ENCODE results near the gene ATR.

ATR gene

DNA sequence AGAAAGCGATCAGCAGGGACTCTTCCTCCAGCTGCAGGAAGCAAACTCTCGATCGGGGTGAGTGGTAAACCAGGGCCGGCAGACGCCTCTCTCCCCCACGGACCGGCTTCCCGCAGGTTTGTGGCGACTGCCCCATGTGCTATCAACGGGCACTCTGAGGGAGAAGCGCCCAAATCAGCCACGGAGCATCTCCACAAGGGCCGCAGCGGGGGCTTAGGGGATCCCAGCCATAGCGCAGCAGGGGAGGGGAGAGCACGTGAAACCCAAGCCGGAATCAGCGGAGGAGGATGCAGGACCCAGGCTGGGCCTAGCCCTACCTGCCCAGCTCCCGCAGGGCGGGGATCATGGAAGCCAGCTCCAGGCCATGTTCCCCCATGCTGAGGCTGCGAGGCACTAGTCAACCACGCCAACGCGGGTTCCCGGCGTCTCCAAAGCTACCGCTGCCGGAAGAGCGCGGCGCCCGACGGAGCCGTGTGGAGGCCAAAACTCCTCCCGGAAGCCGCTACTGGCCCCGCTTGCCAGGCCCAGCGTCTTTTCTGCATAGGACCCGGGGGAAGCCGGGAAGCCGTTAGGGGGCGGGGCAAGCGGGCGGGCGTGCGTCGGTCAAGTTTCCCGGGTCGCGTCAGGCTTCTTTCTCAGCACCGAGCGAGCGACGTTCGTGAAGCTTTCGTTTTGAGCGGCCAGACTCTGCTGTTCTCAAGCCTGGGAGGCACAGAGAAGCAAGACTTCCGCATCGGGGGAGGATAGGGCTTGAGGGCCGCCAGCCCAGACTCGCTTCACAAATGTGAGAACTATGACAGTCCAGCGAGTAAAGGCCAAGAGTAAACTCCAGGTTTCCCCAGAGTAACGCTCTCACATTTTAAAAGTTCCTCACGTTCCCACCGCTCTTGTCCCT, at the start of gene ATR:
Gene ATR, minus strand, starts transcription at position 405 of the 895 bp plus-strand sequence. Its CDS starts 29 bp downstream, at position 376.
- peak within 1 kb of the TSS; percentile 78 for H2AFZ ChIP-seq (ENCODE audit: low read depth)
- H3K4me2 ChIP-seq, result peak within 1 kb of the TSS; percentile 95
- TF ChIP-seq, protein P1, sequence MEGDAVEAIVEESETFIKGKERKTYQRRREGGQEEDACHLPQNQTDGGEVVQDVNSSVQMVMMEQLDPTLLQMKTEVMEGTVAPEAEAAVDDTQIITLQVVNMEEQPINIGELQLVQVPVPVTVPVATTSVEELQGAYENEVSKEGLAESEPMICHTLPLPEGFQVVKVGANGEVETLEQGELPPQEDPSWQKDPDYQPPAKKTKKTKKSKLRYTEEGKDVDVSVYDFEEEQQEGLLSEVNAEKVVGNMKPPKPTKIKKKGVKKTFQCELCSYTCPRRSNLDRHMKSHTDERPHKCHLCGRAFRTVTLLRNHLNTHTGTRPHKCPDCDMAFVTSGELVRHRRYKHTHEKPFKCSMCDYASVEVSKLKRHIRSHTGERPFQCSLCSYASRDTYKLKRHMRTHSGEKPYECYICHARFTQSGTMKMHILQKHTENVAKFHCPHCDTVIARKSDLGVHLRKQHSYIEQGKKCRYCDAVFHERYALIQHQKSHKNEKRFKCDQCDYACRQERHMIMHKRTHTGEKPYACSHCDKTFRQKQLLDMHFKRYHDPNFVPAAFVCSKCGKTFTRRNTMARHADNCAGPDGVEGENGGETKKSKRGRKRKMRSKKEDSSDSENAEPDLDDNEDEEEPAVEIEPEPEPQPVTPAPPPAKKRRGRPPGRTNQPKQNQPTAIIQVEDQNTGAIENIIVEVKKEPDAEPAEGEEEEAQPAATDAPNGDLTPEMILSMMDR (conservative IDR thresholded peaks at IDR 0.05; ENCODE audit: low read depth, low read length), result no peak
- H3K4me3 ChIP-seq (IDR thresholded peaks at IDR 0.05; ENCODE audit: insufficient read depth, low read depth, low read length), result peak within 1 kb of the TSS; percentile 93
- peaks cover 4% of the 10 kb centered on the region; the same call in 1 of the 2 replicates for H3K36me3 ChIP-seq (ENCODE audit: insufficient read depth)
- H3K27me3 ChIP-seq (ENCODE audit: insufficient read depth, low read depth), result no peaks in the 10 kb centered on the region
- H3K4me1 ChIP-seq (ENCODE audit: low read depth, poor library complexity, severe bottlenecking), result peaks cover 38% of the 10 kb centered on the region
- H3K79me2 ChIP-seq (ENCODE audit: insufficient read depth, low read depth), result peaks cover 50% of the 10 kb centered on the region
- H3K9ac ChIP-seq, result peak within 1 kb of the TSS; percentile 94
- peak within 1 kb of the TSS; percentile 92 for H3K27ac ChIP-seq
- 0 out of 2 replicates have a peak, but pooled peaks cover 3% of the 10 kb centered on the region for H4K20me1 ChIP-seq (ENCODE audit: insufficient read depth)

DNA sequence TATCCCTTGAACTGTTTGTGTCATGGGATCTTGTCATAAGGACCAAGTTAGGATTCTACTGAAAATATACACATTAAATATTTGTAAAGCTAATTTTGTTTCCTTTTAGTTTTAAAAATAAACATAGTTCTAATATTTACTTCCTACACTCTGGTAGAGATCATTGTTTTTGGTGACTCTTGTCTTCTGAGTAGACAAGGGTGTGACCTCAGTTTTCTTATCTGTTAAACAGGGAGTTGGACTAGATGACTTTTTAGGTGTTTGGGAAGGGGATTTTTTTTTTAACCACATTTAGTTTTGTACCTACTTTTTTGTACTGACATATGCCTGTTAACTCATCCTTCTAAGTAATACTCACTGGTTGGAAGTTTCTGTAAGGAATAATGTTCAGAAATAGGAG, 48.4 kb upstream of the ATR start:
- Histone ChIP-seq H3K9ac (no peak overlapping the region), H3K27ac (no peak overlapping the region), H3K79me2 (ENCODE audit: insufficient read depth, low read depth) (no peaks in the 10 kb centered on the region), H4K20me1 (ENCODE audit: insufficient read depth) (no peaks in the 10 kb centered on the region), H3K4me2 (no peak overlapping the region), H2AFZ (ENCODE audit: low read depth) (no peak overlapping the region), H3K4me1 (ENCODE audit: low read depth, poor library complexity, severe bottlenecking) (no peaks in the 10 kb centered on the region), H3K36me3 (ENCODE audit: insufficient read depth) (no peaks in the 10 kb centered on the region), H3K27me3 (ENCODE audit: insufficient read depth, low read depth) (no peaks in the 10 kb centered on the region), H3K4me3 (IDR thresholded peaks at IDR 0.05; ENCODE audit: insufficient read depth, low read depth, low read length) (no peak overlapping the region)
- TF ChIP-seq, protein P1 (conservative IDR thresholded peaks at IDR 0.05; ENCODE audit: low read depth, low read length), result no peak

DNA sequence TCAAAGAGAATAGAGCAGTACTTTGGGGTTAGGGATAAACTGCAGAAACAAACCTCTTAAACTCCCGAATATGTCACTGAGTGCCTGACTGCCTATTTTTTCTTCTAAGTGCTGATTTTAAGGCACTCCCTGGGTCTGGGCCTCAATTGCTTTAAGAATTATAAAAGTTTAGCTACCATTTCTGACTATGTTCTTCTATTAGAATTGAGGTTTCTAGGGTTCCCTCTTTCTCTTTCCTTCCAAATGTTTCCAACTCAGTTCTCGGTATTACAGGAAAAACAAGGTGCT, 46.6 kb upstream of the ATR start:
- H3K27ac ChIP-seq, result no peak overlapping the region
- no peaks in the 10 kb centered on the region for H3K79me2 ChIP-seq (ENCODE audit: insufficient read depth, low read depth)
- no peaks in the 10 kb centered on the region for H3K36me3 ChIP-seq (ENCODE audit: insufficient read depth)
- no peaks in the 10 kb centered on the region for H4K20me1 ChIP-seq (ENCODE audit: insufficient read depth)
- H3K9ac ChIP-seq, result no peak overlapping the region
- H3K4me2 ChIP-seq, result no peak overlapping the region
- H3K27me3 ChIP-seq (ENCODE audit: insufficient read depth, low read depth), result no peaks in the 10 kb centered on the region
- H3K4me1 ChIP-seq (ENCODE audit: low read depth, poor library complexity, severe bottlenecking), result no peaks in the 10 kb centered on the region
- TF ChIP-seq, protein P1 (conservative IDR thresholded peaks at IDR 0.05; ENCODE audit: low read depth, low read length), result no peak
- H2AFZ ChIP-seq (ENCODE audit: low read depth), result no peak overlapping the region
- no peak overlapping the region for H3K4me3 ChIP-seq (IDR thresholded peaks at IDR 0.05; ENCODE audit: insufficient read depth, low read depth, low read length)

DNA sequence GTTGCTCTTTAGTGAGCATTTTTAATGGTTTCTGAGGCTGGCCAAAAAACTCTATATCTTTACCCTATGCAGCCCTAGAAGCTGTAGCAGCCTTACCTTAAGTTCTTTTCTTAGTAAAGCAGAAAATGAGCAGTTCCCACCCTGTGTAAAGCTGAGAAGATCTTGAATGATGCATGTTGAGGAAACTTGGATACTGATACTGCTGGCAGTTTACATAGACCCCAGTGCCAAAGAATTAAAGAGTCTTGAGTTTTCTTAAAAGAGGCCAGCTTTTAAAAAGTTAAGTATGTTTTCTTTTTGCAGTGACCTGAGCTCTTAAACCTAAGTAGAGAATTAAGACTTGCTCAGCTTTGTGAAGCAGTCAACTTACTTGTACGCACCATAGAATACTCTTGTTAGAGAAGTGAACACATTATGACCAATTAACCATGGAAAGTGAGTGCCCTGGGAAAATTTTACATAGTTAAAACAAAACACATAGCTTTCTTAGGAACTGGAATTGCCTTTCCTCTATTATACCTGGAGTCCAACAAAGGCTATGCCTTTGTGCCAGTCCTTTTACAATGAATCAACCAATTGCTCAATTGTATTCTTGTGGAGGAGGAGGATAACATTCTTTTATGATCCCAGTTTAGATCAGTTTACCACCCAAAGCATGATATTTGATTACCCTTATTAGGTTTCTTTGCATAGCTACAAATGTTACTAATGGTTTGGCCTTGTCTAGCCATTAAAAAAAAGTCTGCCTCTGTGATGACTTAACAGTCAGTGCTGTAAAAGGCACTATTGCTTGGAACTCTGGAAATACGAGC, 46.0 kb upstream of the ATR start:
- H3K79me2 ChIP-seq (ENCODE audit: insufficient read depth, low read depth), result no peaks in the 10 kb centered on the region
- H3K36me3 ChIP-seq (ENCODE audit: insufficient read depth), result no peaks in the 10 kb centered on the region
- no peaks in the 10 kb centered on the region for H3K4me1 ChIP-seq (ENCODE audit: low read depth, poor library complexity, severe bottlenecking)
- no peak overlapping the region for H3K9ac ChIP-seq
- no peaks in the 10 kb centered on the region for H3K27me3 ChIP-seq (ENCODE audit: insufficient read depth, low read depth)
- TF ChIP-seq, protein P1 (conservative IDR thresholded peaks at IDR 0.05; ENCODE audit: low read depth, low read length), result no peak
- no peak overlapping the region for H3K4me2 ChIP-seq
- H3K4me3 ChIP-seq (IDR thresholded peaks at IDR 0.05; ENCODE audit: insufficient read depth, low read depth, low read length), result no peak overlapping the region
- H3K27ac ChIP-seq, result no peak overlapping the region
- H2AFZ ChIP-seq (ENCODE audit: low read depth), result no peak overlapping the region
- no peaks in the 10 kb centered on the region for H4K20me1 ChIP-seq (ENCODE audit: insufficient read depth)

All from KMS-11 (cell line).